Fibroblast of mammary gland (primary cell): ENCODE data around the gene RAB38.

Experiments used
- DNase-seq: peaks from one replicate; pipeline ENCODE4 v3.0.0-alpha.2; 2010; ENCODE audit warnings: low read depth
- H3K4me3 ChIP-seq: 2 replicates; pipeline ENCODE4 v1.5.1; 2011; ENCODE audit warnings: low read depth, mild to moderate bottlenecking, low read length, moderate library complexity; ENCODE audit not compliant: control insufficient read depth
- CTCF ChIP-seq: conservative IDR thresholded peaks from 2 replicates; pipeline ENCODE4 v1.5.1; 2011; ENCODE audit warnings: low read depth, low read length, inconsistent platforms; ENCODE audit not compliant: control insufficient read depth, insufficient read depth

Gene RAB38

GRCh38 chr11:88101881-88102597 is 73.2 kb downstream of the RAB38 start:
- H3K4me3 ChIP-seq: no peak overlapping the region
- DNase-seq: no peak
- no peak for TF ChIP-seq CTCF

GRCh38 chr11:88100151-88100550 is 75.1 kb downstream of the RAB38 start:
- no peak for TF ChIP-seq CTCF
- DNase-seq: no peak
- H3K4me3 ChIP-seq: no peak overlapping the region

GRCh38 chr11:88098289-88098688 is 77.0 kb downstream of the RAB38 start:
- TF ChIP-seq CTCF: no peak
- no peak for DNase-seq
- no peak overlapping the region for H3K4me3 ChIP-seq

- no peak for DNase-seq
- no peak overlapping the region for H3K4me3 ChIP-seq
- no peak for TF ChIP-seq CTCF
These were observed 86.1 kb downstream of the RAB38 start for GRCh38 chr11:88089134-88089533.

- DNase-seq: no peak
- no peak overlapping the region for H3K4me3 ChIP-seq
- no peak for TF ChIP-seq CTCF
These were observed 87.9 kb downstream of the RAB38 start for GRCh38 chr11:88087337-88087736.

GRCh38 chr11:88086297-88086696 is 88.9 kb downstream of the RAB38 start:
- no peak for DNase-seq
- TF ChIP-seq CTCF: no peak
- H3K4me3 ChIP-seq: no peak overlapping the region

- no peak overlapping the region for H3K4me3 ChIP-seq
- no peak for DNase-seq
- TF ChIP-seq CTCF: no peak
These were observed 104.8 kb downstream of the RAB38 start for GRCh38 chr11:88070437-88070836.
